Measurements from ENCODE around the gene RAVER1. TPM values are rescaled to one million over a fixed set of nuclear protein-coding genes. Genes with fewer than 3 reads are reported as not detected.

The RAVER1 gene
- total and polyA plus RNA-seq, 4 donors = 7.9 to 24.0 (median 17.2) TPM

- no peaks in the 10 kb centered on the region for H3K36me3 ChIP-seq (ENCODE audit: control insufficient read depth in 1 of 2, insufficient read depth in 2 of 2, low read length in 1 of 2)
- DNase-seq (peak in 1 of 2 donors; percentile 83), ATAC-seq (ENCODE audit: low FRiP score) (peak; percentile 34)
- WGBS, 2 donors = 79 to 82% methylated on average over 32 of the region's 32 CpGs
- intact Hi-C loops (cut with DNase I) = no loop called here
- H3K27me3 ChIP-seq (ENCODE audit: control insufficient read depth in 1 of 2, insufficient read depth in 2 of 2, low read length in 1 of 2) = no peaks in the 10 kb centered on the region
- H3K27ac ChIP-seq (ENCODE audit: low read depth in 1 of 2, low read length in 2 of 2) = no peak overlapping the region
- no peak overlapping the region for H3K4me3 ChIP-seq (ENCODE audit: low read length in 2 of 2)
- H3K9me3 ChIP-seq (ENCODE audit: control insufficient read depth, low read length) = no peaks in the 10 kb centered on the region
- no peaks in the 10 kb centered on the region for H3K4me1 ChIP-seq (ENCODE audit: control insufficient read depth in 1 of 2, insufficient read depth in 2 of 2, low read length in 2 of 2)
Observed at GRCh38 chr19:10353793-10354391, 20.6 kb upstream of the RAVER1 start.

- intact Hi-C loops (cut with DNase I) = no loop called here
Observed at GRCh38 chr19:10352764-10353671, 19.7 kb upstream of the RAVER1 start.

GRCh38 chr19:10346509-10346908 lies 13.2 kb upstream of the RAVER1 start:
- ATAC-seq (ENCODE audit: low FRiP score) (no peak), DNase-seq (peak in 1 of 2 donors; percentile 65)
- H3K36me3 ChIP-seq (ENCODE audit: control insufficient read depth in 1 of 2, insufficient read depth in 2 of 2, low read length in 1 of 2) = no peaks in the 10 kb centered on the region
- intact Hi-C loops (cut with DNase I) = no loop called here
- H3K27me3 ChIP-seq (ENCODE audit: control insufficient read depth in 1 of 2, insufficient read depth in 2 of 2, low read length in 1 of 2) = no peaks in the 10 kb centered on the region
- H3K27ac ChIP-seq (ENCODE audit: low read depth in 1 of 2, low read length in 2 of 2) = no peak overlapping the region
- 78 to 79% methylated on average over 10 of the region's 10 CpGs for WGBS, 2 donors
- no peaks in the 10 kb centered on the region for H3K9me3 ChIP-seq (ENCODE audit: control insufficient read depth, low read length)
- no peak overlapping the region for H3K4me3 ChIP-seq (ENCODE audit: low read length in 2 of 2)
- no peaks in the 10 kb centered on the region for H3K4me1 ChIP-seq (ENCODE audit: control insufficient read depth in 1 of 2, insufficient read depth in 2 of 2, low read length in 2 of 2)

More at GRCh38 chr19:10352764-10353671, 19.7 kb upstream of the RAVER1 start:
- Histone ChIP-seq H3K4me1 (ENCODE audit: control insufficient read depth in 1 of 2, insufficient read depth in 2 of 2, low read length in 2 of 2) (no peaks in the 10 kb centered on the region), H3K4me3 (ENCODE audit: low read length in 2 of 2) (no peak overlapping the region), H3K9me3 (ENCODE audit: control insufficient read depth, low read length) (no peaks in the 10 kb centered on the region), H3K36me3 (ENCODE audit: control insufficient read depth in 1 of 2, insufficient read depth in 2 of 2, low read length in 1 of 2) (no peaks in the 10 kb centered on the region), H3K27me3 (ENCODE audit: control insufficient read depth in 1 of 2, insufficient read depth in 2 of 2, low read length in 1 of 2) (no peaks in the 10 kb centered on the region), H3K27ac (ENCODE audit: low read depth in 1 of 2, low read length in 2 of 2) (no peak overlapping the region)
- DNase-seq (peak in 1 of 2 donors; percentile 73), ATAC-seq (ENCODE audit: low FRiP score) (peak; percentile 81)
- WGBS, 2 donors = 67 to 71% methylated on average over 63 of the region's 63 CpGs

DNA sequence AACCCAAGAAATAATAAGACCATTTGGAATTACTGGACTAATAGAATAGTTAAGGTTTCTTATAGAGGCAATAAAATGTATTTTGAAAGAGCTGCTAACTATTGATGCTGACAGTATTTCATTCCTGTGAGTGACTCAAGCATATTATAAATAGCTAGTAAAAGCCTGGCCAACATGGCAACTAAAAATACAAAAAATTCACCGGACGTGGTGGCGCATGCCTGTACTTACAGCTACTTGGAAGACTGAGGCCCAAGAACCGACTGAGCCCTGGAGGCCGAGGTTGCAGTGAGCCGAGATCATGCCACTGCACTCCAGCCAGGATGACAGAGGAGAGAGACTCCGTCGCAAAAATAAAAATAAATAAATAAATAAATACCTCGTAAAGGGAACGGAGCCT lies 11.5 kb upstream of the RAVER1 start:
- WGBS, 2 donors = 54 to 59% methylated on average over 10 of the region's 10 CpGs
- Histone ChIP-seq H3K4me1 (ENCODE audit: control insufficient read depth in 1 of 2, insufficient read depth in 2 of 2, low read length in 2 of 2) (no peaks in the 10 kb centered on the region), H3K27me3 (ENCODE audit: control insufficient read depth in 1 of 2, insufficient read depth in 2 of 2, low read length in 1 of 2) (no peaks in the 10 kb centered on the region), H3K9me3 (ENCODE audit: control insufficient read depth, low read length) (no peaks in the 10 kb centered on the region), H3K4me3 (ENCODE audit: low read length in 2 of 2) (no peak overlapping the region), H3K36me3 (ENCODE audit: control insufficient read depth in 1 of 2, insufficient read depth in 2 of 2, low read length in 1 of 2) (no peaks in the 10 kb centered on the region), H3K27ac (ENCODE audit: low read depth in 1 of 2, low read length in 2 of 2) (no peak overlapping the region)
- DNase-seq (no peak), ATAC-seq (ENCODE audit: low FRiP score) (no peak)
- intact Hi-C loops (cut with DNase I) = no loop called here

DNA sequence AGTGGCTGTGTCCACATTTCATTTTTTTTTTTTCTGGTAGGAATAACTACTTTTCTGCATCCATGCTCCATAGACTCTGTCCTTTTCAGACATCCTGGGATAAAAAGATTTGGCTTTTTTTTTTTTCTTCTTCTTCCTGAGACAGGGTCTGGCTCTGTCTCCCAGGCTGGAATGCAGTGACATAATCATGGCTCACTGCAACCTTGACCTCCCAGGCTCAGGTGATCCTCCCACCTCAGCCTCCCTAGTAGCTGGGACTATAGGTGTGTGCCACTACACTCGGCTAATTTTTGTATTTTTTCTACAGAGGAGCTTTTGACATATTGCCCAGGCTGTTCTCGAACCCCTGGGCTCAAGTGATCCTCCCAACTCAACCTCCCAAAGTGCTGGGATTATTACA lies 10.2 kb upstream of the RAVER1 start:
- no peak overlapping the region for H3K27ac ChIP-seq (ENCODE audit: low read depth in 1 of 2, low read length in 2 of 2)
- ATAC-seq (ENCODE audit: low FRiP score) = no peak
- WGBS, 2 donors = 67 to 75% methylated on average over 2 of the region's 2 CpGs

DNA sequence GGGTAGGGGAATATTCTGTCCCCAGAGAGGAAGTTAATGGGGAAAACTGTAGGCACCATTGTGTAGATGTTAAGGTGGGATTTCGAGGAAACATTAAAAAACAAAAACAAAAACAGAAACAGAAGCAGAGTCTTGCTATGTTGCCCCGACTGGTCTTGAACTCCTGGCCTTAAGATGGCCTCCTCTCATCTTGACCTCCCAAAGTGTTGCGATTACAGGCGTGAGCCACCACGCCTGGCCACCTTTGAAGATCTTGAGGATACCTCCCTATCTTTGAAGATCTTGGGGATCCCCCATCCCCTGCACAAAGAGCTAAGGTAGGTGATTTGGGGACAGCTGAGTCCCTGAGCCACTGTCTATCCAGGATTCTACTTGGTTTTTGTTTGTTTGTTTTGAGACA lies 6.6 kb upstream of the RAVER1 start:
- Histone ChIP-seq H3K36me3 (ENCODE audit: control insufficient read depth in 1 of 2, insufficient read depth in 2 of 2, low read length in 1 of 2) (no peaks in the 10 kb centered on the region), H3K9me3 (ENCODE audit: control insufficient read depth, low read length) (no peaks in the 10 kb centered on the region), H3K27me3 (ENCODE audit: control insufficient read depth in 1 of 2, insufficient read depth in 2 of 2, low read length in 1 of 2) (no peaks in the 10 kb centered on the region), H3K4me3 (ENCODE audit: low read length in 2 of 2) (no peak overlapping the region), H3K4me1 (ENCODE audit: control insufficient read depth in 1 of 2, insufficient read depth in 2 of 2, low read length in 2 of 2) (no peaks in the 10 kb centered on the region), H3K27ac (ENCODE audit: low read depth in 1 of 2, low read length in 2 of 2) (no peak overlapping the region)
- DNase-seq = no peak
- WGBS, 2 donors = 94 to 99% methylated on average over 5 of the region's 5 CpGs
- intact Hi-C loops (cut with DNase I) = loop anchor here in 1 of 2 donors (5.0 kb wide), 1 partner anchor 42 kb away; the partner anchor contains the start of gene TYK2
- ATAC-seq (ENCODE audit: low FRiP score) = no peak

More for the DNA sequence above, 10.2 kb upstream of the RAVER1 start:
- Histone ChIP-seq H3K4me1 (ENCODE audit: control insufficient read depth in 1 of 2, insufficient read depth in 2 of 2, low read length in 2 of 2) (no peaks in the 10 kb centered on the region), H3K4me3 (ENCODE audit: low read length in 2 of 2) (no peak overlapping the region), H3K9me3 (ENCODE audit: control insufficient read depth, low read length) (no peaks in the 10 kb centered on the region), H3K36me3 (ENCODE audit: control insufficient read depth in 1 of 2, insufficient read depth in 2 of 2, low read length in 1 of 2) (no peaks in the 10 kb centered on the region), H3K27me3 (ENCODE audit: control insufficient read depth in 1 of 2, insufficient read depth in 2 of 2, low read length in 1 of 2) (no peaks in the 10 kb centered on the region)
- DNase-seq = no peak
- intact Hi-C loops (cut with DNase I) = no loop called here

GRCh38 chr19:10339380-10339960 lies 6.1 kb upstream of the RAVER1 start, which contains the start of gene ICAM3:
TSS of gene ICAM3 (minus strand) at chr19:10339624. CDS start at chr19:10339614, 10 bp downstream.
- H3K9me3 ChIP-seq (ENCODE audit: control insufficient read depth, low read length) = no peaks in the 10 kb centered on the region
- no peaks in the 10 kb centered on the region for H3K4me1 ChIP-seq (ENCODE audit: control insufficient read depth in 1 of 2, insufficient read depth in 2 of 2, low read length in 2 of 2)
- no peak within 1 kb of the TSS for H3K4me3 ChIP-seq (ENCODE audit: low read length in 2 of 2)
- ATAC-seq (ENCODE audit: low FRiP score) = no peak
- no peak within 1 kb of the TSS for H3K27ac ChIP-seq (ENCODE audit: low read depth in 1 of 2, low read length in 2 of 2)
- DNase-seq = peak in 1 of 2 donors; percentile 73
- H3K36me3 ChIP-seq (ENCODE audit: control insufficient read depth in 1 of 2, insufficient read depth in 2 of 2, low read length in 1 of 2) = no peaks in the 10 kb centered on the region
- no peaks in the 10 kb centered on the region for H3K27me3 ChIP-seq (ENCODE audit: control insufficient read depth in 1 of 2, insufficient read depth in 2 of 2, low read length in 1 of 2)
- intact Hi-C loops (cut with DNase I) = loop anchor here in 1 of 2 donors (5.0 kb wide), 1 partner anchor 43 kb away; the partner anchor contains the start of gene TYK2
- WGBS, 2 donors = 69 to 72% methylated on average over 14 of the region's 14 CpGs

GRCh38 chr19:10338940-10339339 lies 5.6 kb upstream of the RAVER1 start:
- Histone ChIP-seq H3K9me3 (ENCODE audit: control insufficient read depth, low read length) (no peaks in the 10 kb centered on the region), H3K4me1 (ENCODE audit: control insufficient read depth in 1 of 2, insufficient read depth in 2 of 2, low read length in 2 of 2) (no peaks in the 10 kb centered on the region), H3K4me3 (ENCODE audit: low read length in 2 of 2) (no peak overlapping the region), H3K27ac (ENCODE audit: low read depth in 1 of 2, low read length in 2 of 2) (no peak overlapping the region), H3K36me3 (ENCODE audit: control insufficient read depth in 1 of 2, insufficient read depth in 2 of 2, low read length in 1 of 2) (no peaks in the 10 kb centered on the region), H3K27me3 (ENCODE audit: control insufficient read depth in 1 of 2, insufficient read depth in 2 of 2, low read length in 1 of 2) (no peaks in the 10 kb centered on the region)
- DNase-seq = no peak
- no peak for ATAC-seq (ENCODE audit: low FRiP score)
- intact Hi-C loops (cut with DNase I) = loop anchor here in 1 of 2 donors (5.0 kb wide), 1 partner anchor 43 kb away; the partner anchor contains the start of gene TYK2
- 89% methylated on average over 6 of the region's 6 CpGs for WGBS, 2 donors
